ENCODE results near the gene ATP8B3.

The ATP8B3 gene

GRCh38 chr19:1746401-1747284 is 65.4 kb downstream of the ATP8B3 start (continued):
- TF ChIP-seq, protein P1, sequence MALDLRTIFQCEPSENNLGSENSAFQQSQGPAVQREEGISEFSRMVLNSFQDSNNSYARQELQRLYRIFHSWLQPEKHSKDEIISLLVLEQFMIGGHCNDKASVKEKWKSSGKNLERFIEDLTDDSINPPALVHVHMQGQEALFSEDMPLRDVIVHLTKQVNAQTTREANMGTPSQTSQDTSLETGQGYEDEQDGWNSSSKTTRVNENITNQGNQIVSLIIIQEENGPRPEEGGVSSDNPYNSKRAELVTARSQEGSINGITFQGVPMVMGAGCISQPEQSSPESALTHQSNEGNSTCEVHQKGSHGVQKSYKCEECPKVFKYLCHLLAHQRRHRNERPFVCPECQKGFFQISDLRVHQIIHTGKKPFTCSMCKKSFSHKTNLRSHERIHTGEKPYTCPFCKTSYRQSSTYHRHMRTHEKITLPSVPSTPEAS (tag by site-specific recombination; IDR thresholded peaks at IDR 0.05) = no peak
- no peak for TF ChIP-seq ZFHX2 (tag by site-specific recombination; conservative IDR thresholded peaks at IDR 0.05)
- no peak for TF ChIP-seq ZNF560 (tag by site-specific recombination; IDR thresholded peaks at IDR 0.05; ENCODE audit: borderline replicate concordance)
- TF ChIP-seq ZNF394 (tag by site-specific recombination; IDR thresholded peaks at IDR 0.05; ENCODE audit: borderline replicate concordance) = 0 out of 2 replicates have a peak, but pooled peaks have one; percentile 33
- TF ChIP-seq, protein P2, sequence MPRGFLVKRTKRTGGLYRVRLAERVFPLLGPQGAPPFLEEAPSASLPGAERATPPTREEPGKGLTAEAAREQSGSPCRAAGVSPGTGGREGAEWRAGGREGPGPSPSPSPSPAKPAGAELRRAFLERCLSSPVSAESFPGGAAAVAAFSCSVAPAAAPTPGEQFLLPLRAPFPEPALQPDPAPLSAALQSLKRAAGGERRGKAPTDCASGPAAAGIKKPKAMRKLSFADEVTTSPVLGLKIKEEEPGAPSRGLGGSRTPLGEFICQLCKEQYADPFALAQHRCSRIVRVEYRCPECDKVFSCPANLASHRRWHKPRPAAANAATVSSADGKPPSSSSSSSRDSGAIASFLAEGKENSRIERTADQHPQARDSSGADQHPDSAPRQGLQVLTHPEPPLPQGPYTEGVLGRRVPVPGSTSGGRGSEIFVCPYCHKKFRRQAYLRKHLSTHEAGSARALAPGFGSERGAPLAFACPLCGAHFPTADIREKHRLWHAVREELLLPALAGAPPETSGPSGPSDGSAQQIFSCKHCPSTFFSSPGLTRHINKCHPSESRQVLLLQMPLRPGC (tag by site-specific recombination; IDR thresholded peaks at IDR 0.05) = peak; percentile 8; the same call in 1 of the 2 replicates
- TF ChIP-seq SP3 (tag by site-specific recombination; IDR thresholded peaks at IDR 0.05) = no peak
- peak; percentile 35; the same call in 1 of the 2 replicates for TF ChIP-seq ZBTB8A (tag by site-specific recombination; IDR thresholded peaks at IDR 0.05)
- 0 out of 2 replicates have a peak, but pooled peaks have one; percentile 5 for TF ChIP-seq ZSCAN5A (tag by site-specific recombination; IDR thresholded peaks at IDR 0.05)

DNA sequence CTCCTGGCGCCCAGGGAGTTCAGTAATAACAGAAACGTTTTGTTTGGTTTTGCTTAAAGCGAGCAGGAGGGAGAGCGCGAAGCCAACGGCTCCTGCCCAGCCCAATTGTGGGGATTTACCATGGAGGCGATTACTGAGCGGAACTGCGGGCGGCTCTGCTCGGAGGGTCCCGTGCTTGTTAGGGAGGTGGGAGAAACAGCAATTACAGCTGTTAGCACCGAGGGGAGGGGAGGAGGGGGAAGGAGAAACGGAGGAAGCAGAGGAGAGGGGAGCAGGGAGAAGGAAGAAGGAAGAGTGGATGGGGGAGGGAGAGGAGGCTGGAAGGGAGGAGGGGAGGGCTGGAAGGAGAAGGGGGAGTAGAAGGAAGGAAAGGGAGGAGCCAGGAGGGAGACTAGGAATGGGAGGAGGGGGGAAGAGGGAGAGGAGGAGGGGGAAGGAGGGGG is 66.5 kb downstream of the ATP8B3 start:
- Histone ChIP-seq H3K36me3 (ENCODE audit: control insufficient read depth in 2 of 2, insufficient read depth in 1 of 2, low read length in 2 of 2) (no peaks in the 10 kb centered on the region), H3K4me3 (ENCODE audit: low read depth, low read length) (no peak overlapping the region), H3K4me1 (ENCODE audit: control insufficient read depth, insufficient read depth, low read length) (peaks cover 12% of the 10 kb centered on the region; the same call in 1 of the 2 replicates), H3K27ac (ENCODE audit: extremely low read depth, low read depth, low read length) (no peak overlapping the region), H3K9me3 (ENCODE audit: control insufficient read depth, insufficient read depth, low read depth, low read length) (no peaks in the 10 kb centered on the region)
- POLR2A ChIA-PET = interaction anchor here (1.4 kb wide), 1 partner anchor 28 kb away, joined by 5 read pairs; no protein-coding TSS in a partner anchor
- CTCF ChIA-PET = interaction anchor here (0.5 kb wide), 1 partner anchor 142 kb away, joined by 4 read pairs; no protein-coding TSS in a partner anchor
- TF ChIP-seq ZBTB48 (tag by site-specific recombination; IDR thresholded peaks at IDR 0.05) (peak; percentile 47; the same call in 1 of the 2 replicates), ZNF692 (tag by site-specific recombination; IDR thresholded peaks at IDR 0.05) (peak; percentile 12; the same call in 1 of the 2 replicates), ZFHX2 (tag by site-specific recombination; conservative IDR thresholded peaks at IDR 0.05) (peak; percentile 63), ZNF404 (tag by site-specific recombination; IDR thresholded peaks at IDR 0.05) (no peak), WT1 (tag by site-specific recombination; IDR thresholded peaks at IDR 0.05) (peak; percentile 99), PATZ1 (tag by site-specific recombination; IDR thresholded peaks at IDR 0.05) (peak; percentile 76; the same call in 1 of the 2 replicates), ZNF202 (tag by site-specific recombination; IDR thresholded peaks at IDR 0.05; ENCODE audit: borderline replicate concordance) (no peak), KLF17 (tag by site-specific recombination; IDR thresholded peaks at IDR 0.05) (peak; percentile 83; the same call in 1 of the 2 replicates), OVOL3 (tag by site-specific recombination; IDR thresholded peaks at IDR 0.05) (no peak), ZNF112 (tag by site-specific recombination; IDR thresholded peaks at IDR 0.05) (no peak), AEBP2 (tag by site-specific recombination; IDR thresholded peaks at IDR 0.05; ENCODE audit: borderline replicate concordance) (no peak), GLI4 (tag by site-specific recombination; IDR thresholded peaks at IDR 0.05) (no peak), ZBTB20 (tag by site-specific recombination; IDR thresholded peaks at IDR 0.05) (peak; percentile 43; the same call in 1 of the 2 replicates), HIC1 (tag by site-specific recombination; IDR thresholded peaks at IDR 0.05) (no peak)

All from HEK293 (cell line).